ENCODE measurements around the gene TET3.

GRCh38 chr2:73993376-73993775 lies 8.7 kb downstream of the TET3 start:
- TF ChIP-seq, protein P1, sequence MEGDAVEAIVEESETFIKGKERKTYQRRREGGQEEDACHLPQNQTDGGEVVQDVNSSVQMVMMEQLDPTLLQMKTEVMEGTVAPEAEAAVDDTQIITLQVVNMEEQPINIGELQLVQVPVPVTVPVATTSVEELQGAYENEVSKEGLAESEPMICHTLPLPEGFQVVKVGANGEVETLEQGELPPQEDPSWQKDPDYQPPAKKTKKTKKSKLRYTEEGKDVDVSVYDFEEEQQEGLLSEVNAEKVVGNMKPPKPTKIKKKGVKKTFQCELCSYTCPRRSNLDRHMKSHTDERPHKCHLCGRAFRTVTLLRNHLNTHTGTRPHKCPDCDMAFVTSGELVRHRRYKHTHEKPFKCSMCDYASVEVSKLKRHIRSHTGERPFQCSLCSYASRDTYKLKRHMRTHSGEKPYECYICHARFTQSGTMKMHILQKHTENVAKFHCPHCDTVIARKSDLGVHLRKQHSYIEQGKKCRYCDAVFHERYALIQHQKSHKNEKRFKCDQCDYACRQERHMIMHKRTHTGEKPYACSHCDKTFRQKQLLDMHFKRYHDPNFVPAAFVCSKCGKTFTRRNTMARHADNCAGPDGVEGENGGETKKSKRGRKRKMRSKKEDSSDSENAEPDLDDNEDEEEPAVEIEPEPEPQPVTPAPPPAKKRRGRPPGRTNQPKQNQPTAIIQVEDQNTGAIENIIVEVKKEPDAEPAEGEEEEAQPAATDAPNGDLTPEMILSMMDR (IDR thresholded peaks at IDR 0.05; ENCODE audit: poor library complexity, severe bottlenecking): no peak
- TF ChIP-seq EZH2 (IDR thresholded peaks at IDR 0.05; ENCODE audit: borderline replicate concordance, insufficient read depth, low read length, poor library complexity, severe bottlenecking) (no peak), MXI1 (conservative IDR thresholded peaks at IDR 0.05; ENCODE audit: poor library complexity, severe bottlenecking) (no peak), POLR2AphosphoS5 (IDR thresholded peaks at IDR 0.05) (no peak), RAD21 (conservative IDR thresholded peaks at IDR 0.05) (no peak), TAF1 (IDR thresholded peaks at IDR 0.05; ENCODE audit: low read depth) (no peak)
- TF ChIP-seq, protein P2, sequence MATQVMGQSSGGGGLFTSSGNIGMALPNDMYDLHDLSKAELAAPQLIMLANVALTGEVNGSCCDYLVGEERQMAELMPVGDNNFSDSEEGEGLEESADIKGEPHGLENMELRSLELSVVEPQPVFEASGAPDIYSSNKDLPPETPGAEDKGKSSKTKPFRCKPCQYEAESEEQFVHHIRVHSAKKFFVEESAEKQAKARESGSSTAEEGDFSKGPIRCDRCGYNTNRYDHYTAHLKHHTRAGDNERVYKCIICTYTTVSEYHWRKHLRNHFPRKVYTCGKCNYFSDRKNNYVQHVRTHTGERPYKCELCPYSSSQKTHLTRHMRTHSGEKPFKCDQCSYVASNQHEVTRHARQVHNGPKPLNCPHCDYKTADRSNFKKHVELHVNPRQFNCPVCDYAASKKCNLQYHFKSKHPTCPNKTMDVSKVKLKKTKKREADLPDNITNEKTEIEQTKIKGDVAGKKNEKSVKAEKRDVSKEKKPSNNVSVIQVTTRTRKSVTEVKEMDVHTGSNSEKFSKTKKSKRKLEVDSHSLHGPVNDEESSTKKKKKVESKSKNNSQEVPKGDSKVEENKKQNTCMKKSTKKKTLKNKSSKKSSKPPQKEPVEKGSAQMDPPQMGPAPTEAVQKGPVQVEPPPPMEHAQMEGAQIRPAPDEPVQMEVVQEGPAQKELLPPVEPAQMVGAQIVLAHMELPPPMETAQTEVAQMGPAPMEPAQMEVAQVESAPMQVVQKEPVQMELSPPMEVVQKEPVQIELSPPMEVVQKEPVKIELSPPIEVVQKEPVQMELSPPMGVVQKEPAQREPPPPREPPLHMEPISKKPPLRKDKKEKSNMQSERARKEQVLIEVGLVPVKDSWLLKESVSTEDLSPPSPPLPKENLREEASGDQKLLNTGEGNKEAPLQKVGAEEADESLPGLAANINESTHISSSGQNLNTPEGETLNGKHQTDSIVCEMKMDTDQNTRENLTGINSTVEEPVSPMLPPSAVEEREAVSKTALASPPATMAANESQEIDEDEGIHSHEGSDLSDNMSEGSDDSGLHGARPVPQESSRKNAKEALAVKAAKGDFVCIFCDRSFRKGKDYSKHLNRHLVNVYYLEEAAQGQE (IDR thresholded peaks at IDR 0.05; ENCODE audit: borderline replicate concordance): no peak
